ENCODE data around the gene CT47C1. TPM values are rescaled to one million over a fixed set of nuclear protein-coding genes. Genes with fewer than 3 reads are reported as not detected.

Gene CT47C1
- polyA plus RNA-seq, 2 of the 4 experiments (the other 2 are of a cell fraction), result not detected

- DNase-seq (ENCODE audit: low read depth in 1 of 2, low spot score in 1 of 2), result peak; percentile 50 to 53
- ChIA-PET POLR2A (no interaction called here), CTCF (interaction anchor here (0.7 to 4.2 kb wide), 26 partner anchors 9 to 272 kb away, joined by 3 to 24 read pairs (median 5); partner anchors contain the start of gene KIAA1210)
- peak; percentile 97 for FAIRE-seq
- no peaks in the 10 kb centered on the region for H3K4me1 ChIP-seq
- no peaks in the 10 kb centered on the region for H3K9me3 ChIP-seq
- TF ChIP-seq BHLHE40 (IDR thresholded peaks at IDR 0.05; ENCODE audit: low read depth, low read length) (no peak), RAD21 (conservative IDR thresholded peaks at IDR 0.05 in 1 of 2, IDR thresholded peaks at IDR 0.05 in 1 of 2) (peak; percentile 70 to 75), FOXS1 (CRISPR knock-in tag; IDR thresholded peaks at IDR 0.05) (no peak), EHF (CRISPR knock-in tag; IDR thresholded peaks at IDR 0.05) (no peak), POLR2AphosphoS2 (conservative IDR thresholded peaks at IDR 0.05; ENCODE audit: low read length) (no peak), CHD4 (IDR thresholded peaks at IDR 0.05; ENCODE audit: borderline replicate concordance) (no peak), SMC3 (IDR thresholded peaks at IDR 0.05) (peak; percentile 70), HES2 (IDR thresholded peaks at IDR 0.05) (no peak), CTCF (IDR thresholded peaks at IDR 0.05) (peak; percentile 59), FOSB (CRISPR knock-in tag; IDR thresholded peaks at IDR 0.05) (no peak), CBX2 (IDR thresholded peaks at IDR 0.05; ENCODE audit: borderline replicate concordance, low read depth) (no peak), REST (IDR thresholded peaks at IDR 0.05) (no peak)
- 1% methylated on average over 6 of the region's 6 CpGs for WGBS (ENCODE audit: missing lambda C conversion rate)
- H3K4me2 ChIP-seq, result no peak overlapping the region
- ATAC-seq, result peak; percentile 86 to 97; a peak in 5 of 6 replicates
- H3K4me3 ChIP-seq, result no peak overlapping the region
- H3K27ac ChIP-seq, result no peak overlapping the region
Measured at GRCh38 chrX:119118780-119119395, 46.1 kb downstream of the CT47C1 start.

- H3K4me2 ChIP-seq, result no peak overlapping the region
- no peaks in the 10 kb centered on the region for H3K9me3 ChIP-seq
- TF ChIP-seq ELK1 (IDR thresholded peaks at IDR 0.05; ENCODE audit: low read depth, low read length), result no peak
- TF ChIP-seq CTCF (IDR thresholded peaks at IDR 0.05), result no peak
- no peak for TF ChIP-seq FOSB (CRISPR knock-in tag; IDR thresholded peaks at IDR 0.05)
- no peak for TF ChIP-seq RAD21 (conservative IDR thresholded peaks at IDR 0.05 in 1 of 2, IDR thresholded peaks at IDR 0.05 in 1 of 2)
- no peak for TF ChIP-seq HMGXB4 (CRISPR knock-in tag; IDR thresholded peaks at IDR 0.05; ENCODE audit: borderline replicate concordance)
- TF ChIP-seq SMC3 (IDR thresholded peaks at IDR 0.05), result no peak
- TF ChIP-seq SREBF2 (IDR thresholded peaks at IDR 0.05), result no peak
- no peak overlapping the region for H3K4me3 ChIP-seq
- no peak for FAIRE-seq
- 94% methylated on average over 1 of the region's 1 CpG for WGBS (ENCODE audit: missing lambda C conversion rate)
- no peaks in the 10 kb centered on the region for H3K4me1 ChIP-seq
- 0 out of 6 replicates have a peak, but pooled peaks of 1 of the 2 experiments have one; percentile 30 for ATAC-seq
- DNase-seq (ENCODE audit: low read depth in 1 of 2, low spot score in 1 of 2), result no peak
- no peak overlapping the region for H3K27ac ChIP-seq
- CTCF ChIA-PET, result interaction anchor here (0.6 to 3.1 kb wide), 9 partner anchors 9 to 709 kb away, joined by 3 to 14 read pairs (median 3); no protein-coding TSS in a partner anchor
- POLR2A ChIA-PET, result no interaction called here
Measured at GRCh38 chrX:119121341-119121740, 48.5 kb downstream of the CT47C1 start.

Measured in A549 (cell line).